NCI-H526 (cell line): ENCODE data around the gene COL6A5.

Experiments used
- DNase-seq, 2 experiments: peaks; one replicate each; lab custom pipeline; 2025; lab: John Stamatoyannopoulos, UW

COL6A5 gene

GRCh38 chr3:130516645-130517512, 171.4 kb downstream of the COL6A5 start, which contains the start of gene COL6A6:
Gene COL6A6, plus strand, starts transcription at chr3:130517177. Its CDS starts 43,188 bp downstream, at chr3:130560365.
- no peak for DNase-seq

DNA sequence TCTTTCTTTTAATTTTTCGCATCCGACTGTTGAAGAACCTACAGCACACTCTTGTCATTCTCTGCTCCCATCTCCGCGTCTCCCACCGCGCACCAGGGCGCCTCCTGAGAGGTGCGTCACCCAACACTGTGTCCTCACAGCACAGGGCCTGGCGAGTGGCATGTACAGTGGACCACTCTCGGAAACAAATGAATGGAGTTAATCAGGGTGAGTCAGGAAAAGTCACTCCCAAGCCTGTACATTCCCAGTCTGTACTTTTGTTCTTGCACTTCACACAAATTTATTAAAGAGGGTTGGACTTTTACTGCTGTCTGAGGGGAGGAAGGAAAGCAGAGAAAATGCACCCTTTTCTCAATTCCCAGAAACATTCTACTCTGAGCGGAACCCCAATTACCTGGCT, 172.1 kb downstream of the COL6A5 start:
- no peak for DNase-seq

DNA sequence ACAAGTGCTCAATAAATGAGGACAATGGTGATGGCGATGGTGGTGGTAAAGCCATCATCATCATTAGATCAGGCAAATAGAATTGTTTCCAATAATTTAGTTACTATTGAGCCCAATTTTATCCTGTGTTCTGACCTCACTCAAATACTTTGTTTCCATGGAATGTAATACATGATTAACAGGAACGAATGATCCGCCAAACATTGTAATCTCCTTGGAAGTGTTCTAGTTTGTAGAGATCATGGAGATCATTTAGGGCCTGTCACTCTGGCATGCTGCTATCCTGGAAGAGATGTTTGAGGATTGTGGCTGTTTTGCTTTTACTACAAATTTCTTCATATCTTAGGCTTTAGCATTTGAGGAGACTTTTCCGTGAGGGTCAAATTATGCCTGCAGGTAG, 174.3 kb downstream of the COL6A5 start:
- no peak for DNase-seq

DNA sequence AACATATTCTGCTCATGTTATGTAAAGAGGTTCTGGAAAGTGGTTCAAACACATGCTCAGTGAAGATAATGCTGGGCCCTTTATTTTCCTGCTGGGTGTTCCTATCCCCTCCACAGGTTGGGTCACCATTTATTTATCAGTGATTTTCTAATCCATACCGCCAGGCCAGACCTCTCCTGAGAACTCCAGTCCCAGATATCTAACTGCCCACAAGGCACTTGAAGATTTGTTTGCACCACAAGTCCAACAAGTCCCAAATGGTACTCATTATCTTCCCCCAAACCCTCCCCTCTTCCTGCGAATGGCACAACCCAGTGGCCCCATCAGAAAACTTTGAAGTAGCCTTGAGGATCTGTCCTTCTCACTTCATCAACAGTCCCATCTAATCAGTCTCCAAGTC, 176.9 kb downstream of the COL6A5 start:
- no peak for DNase-seq

DNA sequence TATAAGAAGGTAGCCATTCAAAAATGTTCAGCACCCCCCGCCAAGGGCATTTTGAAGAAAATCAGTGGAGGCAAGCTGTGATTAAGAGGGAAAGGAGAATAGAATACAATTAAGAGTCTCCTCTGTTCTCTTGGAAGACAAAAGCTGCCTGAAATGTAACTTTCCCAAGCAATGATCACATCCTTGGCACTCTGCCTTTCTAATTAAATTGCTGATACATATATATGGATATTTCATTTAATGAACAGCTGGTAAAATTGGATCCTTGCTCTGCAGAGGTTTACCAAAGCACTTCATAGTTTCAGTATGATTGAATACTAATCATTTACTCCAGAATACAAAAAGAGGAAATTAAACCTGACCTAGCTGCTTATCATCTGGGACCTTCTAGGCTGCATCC, 182.0 kb downstream of the COL6A5 start:
- DNase-seq = no peak

GRCh38 chr3:130528120-130528519, 182.6 kb downstream of the COL6A5 start:
- DNase-seq = no peak

DNA sequence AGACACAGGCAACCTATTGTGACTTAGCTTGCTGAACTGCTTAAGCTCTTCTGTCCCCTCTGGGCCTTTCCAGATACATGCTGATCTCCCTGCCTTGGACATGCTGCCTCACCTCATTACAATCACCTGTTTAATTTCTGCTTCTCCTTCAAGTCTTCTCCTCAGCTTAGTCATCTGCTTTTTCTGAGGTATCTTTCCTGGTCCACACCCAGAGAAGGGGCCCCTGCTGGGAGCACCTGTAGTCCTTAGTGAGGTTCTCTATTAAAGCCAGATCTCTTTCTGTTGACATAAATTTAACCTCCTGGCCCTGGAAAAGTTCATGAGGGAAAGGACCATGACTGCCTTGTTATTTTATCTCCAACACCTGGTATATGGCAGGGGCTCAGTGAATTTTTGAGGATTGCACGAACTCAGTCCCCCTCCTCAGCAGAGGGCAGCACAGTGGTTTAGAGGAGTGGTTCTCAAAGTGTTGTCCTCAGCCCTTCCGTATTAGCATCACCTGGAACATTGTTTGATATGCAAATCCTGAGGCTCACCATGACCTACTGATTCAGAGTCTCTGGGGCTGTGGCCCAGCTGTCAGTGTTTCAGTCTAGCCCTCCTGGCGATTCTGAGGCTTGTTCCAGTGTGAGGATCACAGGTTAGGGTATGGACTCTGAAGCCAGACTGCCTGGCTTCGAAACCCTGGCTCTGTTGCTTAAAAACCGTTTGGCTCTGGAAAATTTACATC, 184.2 kb downstream of the COL6A5 start:
- DNase-seq = peak; percentile 85 to 92

GRCh38 chr3:130533247-130533646, 187.8 kb downstream of the COL6A5 start:
- DNase-seq = no peak
